Dermis blood vessel endothelial cell (primary cell): ENCODE measurements around the gene GJA1. TPM values are rescaled to one million over a fixed set of nuclear protein-coding genes. Genes with fewer than 3 reads are reported as not detected.

Source experiments
- DNase-seq: peaks from one replicate; pipeline ENCODE4 v3.0.0; 2010
- total RNA-seq: library from RNA; depleted of rRNA; stranded (reverse); fragments of >200 nt; gene quantifications from 2 replicates; pipeline ENCODE4 v1.2.3, GENCODE V29; 2014

The GJA1 gene
- total RNA-seq, 1 donor from 2014 or later, result 482 TPM

DNA sequence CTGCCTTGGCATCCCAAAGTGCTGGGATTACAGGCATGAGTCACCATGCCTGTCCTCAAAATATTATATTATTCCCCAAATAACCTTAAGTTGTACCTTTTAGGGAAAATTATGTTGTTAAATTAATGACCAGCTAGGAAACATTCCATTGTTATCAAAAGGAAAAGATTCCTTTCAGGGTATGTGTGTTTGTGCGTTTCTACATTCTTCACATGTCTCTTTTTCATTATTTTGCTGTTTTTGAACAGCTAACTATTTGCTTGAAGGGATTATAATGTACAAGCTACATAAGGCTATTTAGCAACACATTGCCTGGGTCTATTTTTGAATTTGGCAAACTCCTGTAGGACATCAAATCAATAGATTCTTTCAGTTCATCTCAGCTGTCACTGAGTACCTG is 57.1 kb downstream of the GJA1 start:
- DNase-seq, result no peak

DNA sequence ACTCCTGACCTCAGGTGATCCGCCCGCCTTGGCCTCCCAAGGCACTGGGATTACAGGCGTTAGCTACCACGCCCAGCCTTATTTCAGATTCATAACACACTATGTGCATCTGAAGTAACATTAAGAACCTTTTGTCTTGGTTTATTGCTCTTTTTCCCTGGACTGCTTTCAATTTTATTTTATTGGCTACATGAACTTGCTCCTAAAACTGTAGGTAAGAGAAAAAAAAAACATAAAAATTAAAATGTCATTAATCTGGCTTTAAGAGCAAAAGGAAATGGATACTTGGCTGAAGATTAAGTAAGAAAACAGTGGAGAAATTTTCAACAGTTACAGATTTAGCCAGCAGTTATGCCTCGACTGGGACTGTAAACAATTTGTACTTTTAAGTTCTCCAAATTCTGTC is 62.5 kb downstream of the GJA1 start:
- DNase-seq, result no peak

DNA sequence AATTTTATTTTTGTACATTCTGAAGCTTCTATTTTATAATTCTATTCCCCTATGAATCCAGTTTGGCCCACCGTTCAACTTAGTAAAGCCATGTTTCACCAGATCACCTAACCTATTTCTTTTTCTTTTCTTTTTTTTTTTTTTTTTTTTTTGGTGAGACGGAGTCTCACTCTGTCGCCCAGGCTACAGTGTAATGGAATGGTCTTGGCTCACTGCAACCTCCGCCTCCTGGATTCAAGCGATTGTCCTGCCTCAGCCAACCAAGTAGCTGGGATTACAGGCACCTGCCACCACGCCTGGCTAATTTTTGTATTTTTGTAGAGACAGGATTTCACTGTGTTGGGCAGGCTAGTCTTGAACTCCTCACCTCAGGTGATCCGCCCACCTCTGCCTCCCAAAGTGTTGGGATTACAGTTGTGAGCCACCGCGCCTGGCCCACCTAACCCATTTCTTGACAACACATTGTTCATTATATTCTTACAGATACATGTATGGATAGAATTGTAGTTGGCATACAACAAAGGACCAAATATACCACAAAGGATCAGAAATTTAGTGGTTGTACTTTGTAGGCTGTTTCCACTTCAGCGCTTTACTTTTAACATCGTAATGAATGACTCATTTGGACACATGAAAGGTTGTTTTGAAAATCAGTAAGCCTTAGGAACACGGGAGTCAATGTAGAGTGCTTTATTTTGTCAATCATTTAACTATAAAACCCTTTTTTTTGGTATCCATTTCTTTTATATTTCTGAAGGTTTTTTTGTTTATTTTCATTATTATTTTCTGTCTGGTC is 63.2 kb downstream of the GJA1 start:
- DNase-seq, result no peak

Other genes starting within 250 kb of the GJA1 start
- gene TBC1D32, start 101.2 kb upstream of the GJA1 start, total RNA-seq, result 3.8 and 5.6 TPM in 2 replicates